ENCODE data around the gene TTLL3. TPM values are rescaled to one million over a fixed set of nuclear protein-coding genes. Genes with fewer than 3 reads are reported as not detected.

TTLL3 gene
- total and polyA plus RNA-seq, 2 of the 13 experiments (the other 11 are each of a cell fraction or from before 2014, with no cell fraction given), result 9.5 to 51.2 TPM

GRCh38 chr3:9792405-9793160, 17.5 kb upstream of the TTLL3 start, which contains the start of the genes ARPC4 and TADA3 (continued):
- TF ChIP-seq ZNF142 (CRISPR knock-in tag; IDR thresholded peaks at IDR 0.05) (peak; percentile 74; the same call in 1 of the 2 replicates), CREB1 (IDR thresholded peaks at IDR 0.05) (no peak; the same call in 1 of the 2 replicates), CREB1 (CRISPR knock-in tag; IDR thresholded peaks at IDR 0.05) (peak; percentile 42), ZBTB20 (CRISPR knock-in tag; IDR thresholded peaks at IDR 0.05; ENCODE audit: borderline replicate concordance, low read depth) (0 out of 2 replicates have a peak, but pooled peaks have one; percentile 9), ZNF232 (CRISPR knock-in tag; IDR thresholded peaks at IDR 0.05; ENCODE audit: borderline replicate concordance) (0 out of 2 replicates have a peak, but pooled peaks have one; percentile 20), LCORL (IDR thresholded peaks at IDR 0.05) (no peak), LCORL (CRISPR knock-in tag; IDR thresholded peaks at IDR 0.05) (peak; percentile 76; the same call in 1 of the 2 replicates), ZNF589 (CRISPR knock-in tag; conservative IDR thresholded peaks at IDR 0.05) (no peak), DMAP1 (CRISPR knock-in tag; IDR thresholded peaks at IDR 0.05) (peak; percentile 71), SRSF4 (IDR thresholded peaks at IDR 0.05; ENCODE audit: low read depth, low read length, poor library complexity, severe bottlenecking) (no peak), ELK4 (CRISPR knock-in tag; IDR thresholded peaks at IDR 0.05; ENCODE audit: borderline replicate concordance) (peak; percentile 97; the same call in 1 of the 2 replicates), ZBED4 (CRISPR knock-in tag; IDR thresholded peaks at IDR 0.05; ENCODE audit: borderline replicate concordance) (0 out of 2 replicates have a peak, but pooled peaks have one; percentile 4), FOXK2 (IDR thresholded peaks at IDR 0.05) (peak; percentile 99), ZNF792 (CRISPR knock-in tag; IDR thresholded peaks at IDR 0.05) (no peak), ZNF446 (CRISPR knock-in tag; IDR thresholded peaks at IDR 0.05) (no peak), CHD2 (IDR thresholded peaks at IDR 0.05; ENCODE audit: low read depth, low read length) (peak; percentile 97), LBX2 (CRISPR knock-in tag; IDR thresholded peaks at IDR 0.05; ENCODE audit: borderline replicate concordance) (no peak), ZNF343 (CRISPR knock-in tag; IDR thresholded peaks at IDR 0.05) (0 out of 2 replicates have a peak, but pooled peaks have one; percentile 43), DNMT1 (CRISPR knock-in tag; IDR thresholded peaks at IDR 0.05) (no peak)

Measured in HepG2 (cell line).